C4-2B (cell line): ENCODE data around the gene ARHGAP26.

Experiments used
- ZFX ChIP-seq: fragments of 450-650 bp; IDR thresholded peaks from 2 replicates; pipeline ENCODE4 v1.6.1; 2017
- TF ChIP-seq, protein P1 (sequence below): fragments of 450-650 bp; conservative IDR thresholded peaks from 2 replicates; pipeline ENCODE4 v1.5.1; 2017; ENCODE audit warnings: mild to moderate bottlenecking

DNA sequence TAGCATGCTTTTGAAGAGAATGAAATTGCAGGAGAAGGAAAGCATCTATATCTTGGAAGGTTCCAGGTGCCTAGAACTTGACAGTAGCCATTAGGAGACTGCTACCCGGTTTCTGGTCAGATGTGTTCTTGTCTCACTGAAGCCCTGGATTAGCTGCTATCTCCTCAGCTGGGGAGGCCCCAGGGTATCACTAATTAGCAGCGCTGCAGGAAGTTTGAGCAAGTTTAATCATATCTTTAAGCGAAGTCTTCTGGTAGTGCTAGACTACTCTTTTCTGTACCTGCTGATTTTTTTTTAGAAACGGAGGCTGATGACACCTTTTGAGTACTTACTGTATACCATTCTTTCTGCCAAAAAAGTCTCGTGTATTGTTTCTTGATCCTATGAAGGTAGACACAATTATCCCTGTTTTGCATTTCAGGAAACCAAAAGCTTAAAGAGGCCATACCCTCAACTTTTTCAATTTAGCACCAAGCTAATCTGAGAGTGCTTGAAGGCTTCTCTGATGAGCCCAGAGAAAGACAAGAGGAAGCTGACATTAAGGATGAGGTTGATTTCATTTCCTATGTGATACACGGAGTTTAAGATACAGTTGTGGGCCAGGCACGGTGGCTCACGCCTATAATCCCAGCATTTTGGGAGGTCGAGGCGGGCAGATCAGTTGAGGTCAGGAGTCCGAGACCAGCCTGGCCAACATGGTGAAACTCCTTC lies 201.3 kb downstream of the ARHGAP26 start:
- TF ChIP-seq, protein P1, sequence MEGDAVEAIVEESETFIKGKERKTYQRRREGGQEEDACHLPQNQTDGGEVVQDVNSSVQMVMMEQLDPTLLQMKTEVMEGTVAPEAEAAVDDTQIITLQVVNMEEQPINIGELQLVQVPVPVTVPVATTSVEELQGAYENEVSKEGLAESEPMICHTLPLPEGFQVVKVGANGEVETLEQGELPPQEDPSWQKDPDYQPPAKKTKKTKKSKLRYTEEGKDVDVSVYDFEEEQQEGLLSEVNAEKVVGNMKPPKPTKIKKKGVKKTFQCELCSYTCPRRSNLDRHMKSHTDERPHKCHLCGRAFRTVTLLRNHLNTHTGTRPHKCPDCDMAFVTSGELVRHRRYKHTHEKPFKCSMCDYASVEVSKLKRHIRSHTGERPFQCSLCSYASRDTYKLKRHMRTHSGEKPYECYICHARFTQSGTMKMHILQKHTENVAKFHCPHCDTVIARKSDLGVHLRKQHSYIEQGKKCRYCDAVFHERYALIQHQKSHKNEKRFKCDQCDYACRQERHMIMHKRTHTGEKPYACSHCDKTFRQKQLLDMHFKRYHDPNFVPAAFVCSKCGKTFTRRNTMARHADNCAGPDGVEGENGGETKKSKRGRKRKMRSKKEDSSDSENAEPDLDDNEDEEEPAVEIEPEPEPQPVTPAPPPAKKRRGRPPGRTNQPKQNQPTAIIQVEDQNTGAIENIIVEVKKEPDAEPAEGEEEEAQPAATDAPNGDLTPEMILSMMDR: no peak
- TF ChIP-seq ZFX: no peak
